K562 (cell line): Measurements from ENCODE around the gene PNMA8B. TPM values are rescaled to one million over a fixed set of nuclear protein-coding genes. Genes with fewer than 3 reads are reported as not detected.

ENCODE experiments used
- ATAC-seq: fragments of 200-7000 bp; cut with Tn5 transposase; 3 replicates; pipeline ENCODE4 v1.9.1; 2020; ENCODE audit warnings: moderate library complexity
- BruUV-seq: library from RNA; stranded (reverse); fragments of 400-500 nt; replicated peaks from 2 replicates; lab custom pipeline; 2021; lab: Mats Ljungman, UMichigan
- CTCF ChIA-PET: fragments of 300-600 bp; formaldehyde crosslinking; extraction: SDS; loops from one replicate; lab custom pipeline; 2021; ENCODE audit warnings: low intra/inter-chr PET ratio; lab: Yijun Ruan, JAX
- POLR2A ChIA-PET: fragments of 300-600, 350-650 bp; sonication (Branson Sonifier 250); formaldehyde crosslinking; extraction: SDS; loops from one replicate; lab custom pipeline; 2021; ENCODE audit warnings: antibody characterized with exemption, inconsistent platforms; lab: Yijun Ruan, JAX
- DNase-seq, 4 experiments: peaks; one replicate each; pipeline versions ENCODE4 v3.0.0 to v3.0.0-alpha.2; 2011 to 2018; ENCODE audit warnings: low spot score in 3 of 4, mixed read lengths in 3 of 4; ENCODE audit errors: extremely low read depth in 1 of 4
- FAIRE-seq: peaks from 2 replicates; lab custom pipeline; 2011; peaks lifted over from hg19 to GRCh38; lab: Jason Lieb, UNC
- H2AFZ ChIP-seq: 2 replicates; pipeline ENCODE4 v1.6.0; 2011; ENCODE audit warnings: low read depth, low read length, control low read depth, inconsistent platforms
- H3K27ac ChIP-seq: fragments of 200-600 bp; 3 replicates; pipeline ENCODE4 v1.8.0; 2011; ENCODE audit warnings: low read depth, mild to moderate bottlenecking, control low read depth, inconsistent platforms, low read length, moderate library complexity, mixed read lengths; ENCODE audit errors: extremely low read depth
- H3K27me3 ChIP-seq, 2 experiments: fragments of 300-600 bp in 1 of 2; 2 replicates in 1 of 2; 3 replicates in 1 of 2; pipeline versions ENCODE4 v1.6.0 to v1.8.0; 2011; ENCODE audit warnings: inconsistent platforms in 2 of 2, low read length in 2 of 2, mild to moderate bottlenecking in 1 of 2, mixed read lengths in 1 of 2, moderate library complexity in 1 of 2; ENCODE audit not compliant: control insufficient read depth in 2 of 2, insufficient read depth in 2 of 2
- H3K36me3 ChIP-seq: fragments of 300-600 bp; 3 replicates; pipeline ENCODE4 v1.8.0; 2011; ENCODE audit warnings: mild to moderate bottlenecking, low read length, inconsistent platforms; ENCODE audit not compliant: control insufficient read depth, insufficient read depth
- H3K4me1 ChIP-seq, 2 experiments: fragments of 200-600 bp in 1 of 2; replicated peaks in 1 of 2; 2 replicates in 1 of 2; 3 replicates in 1 of 2; pipeline versions ENCODE4 v1.5.1 to v1.8.0; 2011; ENCODE audit warnings: inconsistent platforms in 2 of 2, low read length in 2 of 2, mild to moderate bottlenecking in 1 of 2, mixed read lengths in 1 of 2, moderate library complexity in 1 of 2; ENCODE audit not compliant: control insufficient read depth in 2 of 2, insufficient read depth in 2 of 2
- H3K4me2 ChIP-seq: 2 replicates; pipeline ENCODE4 v1.6.1; 2011; ENCODE audit warnings: low read length, control low read depth, inconsistent platforms, mixed read lengths; ENCODE audit not compliant: insufficient read depth
- H3K4me3 ChIP-seq: fragments of 200-600 bp; sonication (generic), shearing (Covaris generic); 2 replicates; pipeline ENCODE4 v1.5.1; 2016; ENCODE audit warnings: control low read depth, inconsistent platforms
- H3K79me2 ChIP-seq: fragments of 200-600 bp; 3 replicates; pipeline ENCODE4 v1.8.0; 2011; ENCODE audit warnings: low read length, inconsistent platforms; ENCODE audit not compliant: control insufficient read depth, insufficient read depth
- H3K9ac ChIP-seq, 2 experiments: 2 replicates each; pipeline versions ENCODE4 v1.6.0 to v1.6.1; 2011; ENCODE audit warnings: low read depth in 2 of 2, low read length in 2 of 2, control low read depth in 1 of 2, inconsistent platforms in 1 of 2, mild to moderate bottlenecking in 1 of 2, mixed read lengths in 1 of 2; ENCODE audit not compliant: insufficient read depth in 1 of 2
- H3K9me1 ChIP-seq: one replicate; pipeline ENCODE4 v1.6.0; 2011; ENCODE audit warnings: inconsistent platforms, mild to moderate bottlenecking, low read length, moderate library complexity; ENCODE audit not compliant: control insufficient read depth, insufficient read depth
- H3K9me3 ChIP-seq: replicated peaks from 2 replicates; pipeline ENCODE4 v1.5.1; 2011; ENCODE audit warnings: low read depth, low read length, inconsistent platforms; ENCODE audit not compliant: control insufficient read depth, insufficient read depth
- H4K20me1 ChIP-seq: replicated peaks from 2 replicates; pipeline ENCODE4 v1.6.1; 2011; ENCODE audit warnings: low read length, inconsistent platforms, mixed read lengths; ENCODE audit not compliant: control insufficient read depth, insufficient read depth
- CEBPB ChIP-seq: fragments of 450-650 bp; IDR thresholded peaks from 2 replicates; pipeline ENCODE4 v1.6.1; 2016; ENCODE audit warnings: missing genetic modification characterization, missing compliant biosample characterization
- CREB1 ChIP-seq, 2 experiments: sonication (generic) in 1 of 2; formaldehyde crosslinking in 1 of 2; IDR thresholded peaks; 2 replicates each; pipeline versions ENCODE4 v1.6.1 to v1.8.0; 2012 to 2022; ENCODE audit warnings: inconsistent platforms in 1 of 2, mild to moderate bottlenecking in 1 of 2, missing genetic modification reagents in 1 of 2, moderate library complexity in 1 of 2
- FOXM1 ChIP-seq, 2 experiments: fragments of 450-650 bp in 1 of 2; sonication (generic) in 1 of 2; formaldehyde crosslinking in 1 of 2; IDR thresholded peaks; 2 replicates each; pipeline versions ENCODE4 v1.6.1 to v1.9.0; 2017 to 2022; ENCODE audit warnings: low read depth in 2 of 2, mild to moderate bottlenecking in 2 of 2, missing genetic modification reagents in 1 of 2, moderate library complexity in 1 of 2
- HMG20A ChIP-seq: fragments of 450-650 bp; formaldehyde crosslinking; conservative IDR thresholded peaks from 2 replicates; pipeline ENCODE4 v1.4.0; 2020; ENCODE audit warnings: mild to moderate bottlenecking, mixed read lengths
- HNRNPLL ChIP-seq: fragments of 200-400 bp; formaldehyde crosslinking; IDR thresholded peaks from 2 replicates; pipeline ENCODE4 v1.6.1; 2017; ENCODE audit warnings: low read length, low read depth, mild to moderate bottlenecking; ENCODE audit not compliant: poor library complexity, severe bottlenecking
- LCOR ChIP-seq: sonication (generic); formaldehyde crosslinking; IDR thresholded peaks from 2 replicates; pipeline ENCODE4 v1.8.0; 2022; ENCODE audit warnings: mild to moderate bottlenecking, missing genetic modification reagents
- NR2F6 ChIP-seq: fragments of 450-650 bp; formaldehyde crosslinking; IDR thresholded peaks from 2 replicates; pipeline ENCODE4 v1.4.0; 2020; ENCODE audit warnings: mild to moderate bottlenecking
- NRF1 ChIP-seq, 2 experiments: fragments of 450-650 bp; IDR thresholded peaks in 1 of 2; conservative IDR thresholded peaks in 1 of 2; 2 replicates each; pipeline ENCODE4 v1.6.1; 2014; ENCODE audit warnings: mild to moderate bottlenecking in 2 of 2
- RB1 ChIP-seq: fragments of 450-650 bp; IDR thresholded peaks from 2 replicates; pipeline ENCODE4 v1.6.1; 2017; ENCODE audit warnings: low read depth, mild to moderate bottlenecking
- RBFOX2 ChIP-seq: fragments of 200-400 bp; formaldehyde crosslinking; IDR thresholded peaks from 2 replicates; pipeline ENCODE4 v1.6.1; 2017; ENCODE audit warnings: low read depth, mild to moderate bottlenecking, low read length, moderate library complexity
- RFX5 ChIP-seq: IDR thresholded peaks from 2 replicates; pipeline ENCODE4 v1.6.1; 2011; ENCODE audit warnings: low read depth, mild to moderate bottlenecking, improper control_type of control experiment, low read length
- SIN3A ChIP-seq, 2 experiments: fragments of 150-350 bp in 1 of 2; IDR thresholded peaks; 2 replicates each; pipeline ENCODE4 v1.6.1; 2011 to 2016; ENCODE audit warnings: borderline replicate concordance in 2 of 2, low read depth in 2 of 2, low read length in 2 of 2, mild to moderate bottlenecking in 2 of 2, moderate library complexity in 2 of 2; ENCODE audit not compliant: control insufficient read depth in 1 of 2
- TBP ChIP-seq: optimal IDR thresholded peaks from 2 replicates; pipeline ENCODE3; 2011; ENCODE audit warnings: low read depth, low read length, improper control_type of control experiment
- USF2 ChIP-seq: sonication (generic); formaldehyde crosslinking; IDR thresholded peaks from 2 replicates; pipeline ENCODE4 v1.5.0; 2020; ENCODE audit warnings: missing genetic modification reagents
- VEZF1 ChIP-seq: fragments of 200-800 bp; sonication (Bioruptor generic); IDR thresholded peaks from 2 replicates; pipeline ENCODE4 v1.6.1; 2017; ENCODE audit warnings: missing genetic modification characterization, missing compliant biosample characterization
- ZKSCAN1 ChIP-seq: fragments of 150-350 bp; IDR thresholded peaks from 2 replicates; pipeline ENCODE4 v1.6.1; 2016; ENCODE audit warnings: low read depth, low read length
- ZKSCAN8 ChIP-seq: fragments of 200-800 bp; sonication (Bioruptor generic); IDR thresholded peaks from 2 replicates; pipeline ENCODE4 v1.6.1; 2016; ENCODE audit warnings: missing genetic modification characterization, missing compliant biosample characterization
- ZNF23 ChIP-seq: fragments of 250-450 bp; sonication (Bioruptor Pico); IDR thresholded peaks from 2 replicates; pipeline ENCODE4 v1.4.0; 2020; ENCODE audit warnings: mild to moderate bottlenecking
- ZNF263 ChIP-seq: sonication (generic); formaldehyde crosslinking; IDR thresholded peaks from 2 replicates; pipeline ENCODE4 v1.8.0; 2022; ENCODE audit warnings: mild to moderate bottlenecking, missing genetic modification reagents, borderline replicate concordance
- ZNF282 ChIP-seq: sonication (generic); formaldehyde crosslinking; IDR thresholded peaks from 2 replicates; pipeline ENCODE4 v1.8.1; 2023; ENCODE audit warnings: missing genetic modification reagents
- WGBS: fragments of 100-300 bp; shearing (Covaris generic); methylation state at CpG from one replicate; pipeline ENCODE4 v1.1.6; 2016; ENCODE audit warnings: low coverage, mixed read lengths; ENCODE audit not compliant: insufficient coverage; ENCODE audit errors: missing lambda C conversion rate; 5-methylcytosine and 5-hydroxymethylcytosine counted together
- in situ Hi-C: fragments of 300-500 bp; cut with MboI; formaldehyde crosslinking; loops from 4 replicates; pipeline ENCODE4 v1.15.0; 2018; ENCODE audit warnings: inconsistent platforms, mixed read lengths
- intact Hi-C: fragments of 100-400 bp; cut with micrococcal nuclease; formaldehyde crosslinking; loops from 2 replicates; pipeline ENCODE4 v1.14.2; 2022
- polyA plus RNA-seq, 8 experiments: library from polyadenylated mRNA; depleted of rRNA in 4 of 8; stranded (reverse) in 5 of 8; unstranded in 3 of 8; fragments of >200 nt; fragmentation: Nextera tagmentation in 2 of 8; fragmentation: Illumina TruSeq in 1 of 8; extraction: Ambion mirVana in 2 of 8; extraction: Trizol in 1 of 8; gene quantifications; 2 replicates each; pipeline versions ENCODE4 v1.2.1 to v1.2.3, GENCODE V29; 2011 to 2014; ENCODE audit warnings: inconsistent platforms in 1 of 8, missing spikeins in 1 of 8
- total RNA-seq, 7 experiments: library from RNA; depleted of rRNA in 6 of 7; stranded (reverse); fragments of >200 nt in 6 of 7; fragmentation: Illumina TruSeq in 2 of 7; extraction: Trizol in 2 of 7; gene quantifications; 2 replicates each; pipeline versions ENCODE4 v1.2.1 to v1.2.3, GENCODE V29; 2011 to 2021; ENCODE audit warnings: low replicate concordance in 1 of 7

The PNMA8B gene
- total and polyA plus RNA-seq, 9 of the 15 experiments (the other 6 are each of a cell fraction or from before 2014, with no cell fraction given): not detected

GRCh38 chr19:46471116-46471733 lies 24.4 kb downstream of the PNMA8B start, which contains the start of gene PNMA8A:
PNMA8A (minus strand) TSS chr19:46471563; CDS start chr19:46471035, 528 bp downstream.
- intact Hi-C loops (no loop called here), in situ Hi-C loops (no loop called here)
- BruUV-seq: no TSS peak
- H3K4me3 ChIP-seq: peak within 1 kb of the TSS; percentile 74
- POLR2A ChIA-PET: interaction anchor here (1.0 to 1.3 kb wide), 2 partner anchors 12 to 69 kb away, joined by 3 read pairs; no protein-coding TSS in a partner anchor
- H3K4me2 ChIP-seq: peak within 1 kb of the TSS; percentile 93
- FAIRE-seq: no peak
- peaks cover 2 to 22% of the 10 kb centered on the region in 2 experiments; a peak in 3 of 5 replicates for H3K4me1 ChIP-seq
- peaks cover 24% of the 10 kb centered on the region; the same call in 2 of the 3 replicates for H3K36me3 ChIP-seq
- 7% methylated on average over 49 of the region's 57 CpGs for WGBS
- DNase-seq: peak; percentile 88 to 95 (median 90)
- ATAC-seq: peak; percentile 94
- peaks cover 4 to 18% of the 10 kb centered on the region in 2 experiments; a peak in 4 of 5 replicates for H3K27me3 ChIP-seq
- no peaks in the 10 kb centered on the region for H3K9me3 ChIP-seq
- peak within 1 kb of the TSS; percentile 81 for H2AFZ ChIP-seq
- H3K9me1 ChIP-seq: no peaks in the 10 kb centered on the region
- no peaks in the 10 kb centered on the region for H4K20me1 ChIP-seq
- peak within 1 kb of the TSS; percentile 84 to 90 for H3K9ac ChIP-seq
- H3K79me2 ChIP-seq: peaks cover 12% of the 10 kb centered on the region
- CTCF ChIA-PET: interaction anchor here (0.7 kb wide), 1 partner anchor 20 kb away, joined by 3 read pairs; no protein-coding TSS in a partner anchor
- H3K27ac ChIP-seq: peak within 1 kb of the TSS; percentile 70
- TF ChIP-seq CREB1 (IDR thresholded peaks at IDR 0.05): peak; percentile 91
- peak; percentile 87 for TF ChIP-seq CREB1 (CRISPR knock-in tag; IDR thresholded peaks at IDR 0.05)
- TF ChIP-seq TBP: peak; percentile 0
- peak; percentile 98 for TF ChIP-seq ZNF263 (CRISPR knock-in tag)
- no peak for TF ChIP-seq NR2F6
- TF ChIP-seq ZKSCAN1: no peak
- TF ChIP-seq HMG20A (CRISPR knock-in tag): no peak
- no peak for TF ChIP-seq ZNF23 (CRISPR knock-in tag)
- TF ChIP-seq ZNF282 (CRISPR knock-in tag): no peak
- TF ChIP-seq RB1: peak; percentile 52; the same call in 1 of the 2 replicates
- peak; percentile 96 to 97 for TF ChIP-seq NRF1 (conservative IDR thresholded peaks at IDR 0.05 in 1 of 2, IDR thresholded peaks at IDR 0.05 in 1 of 2)
- no peak for TF ChIP-seq CEBPB (tag)
- no peak for TF ChIP-seq ZKSCAN8 (CRISPR knock-in tag)
- peak; percentile 89 for TF ChIP-seq HNRNPLL
- TF ChIP-seq SIN3A (IDR thresholded peaks at IDR 0.05; ENCODE audit: borderline replicate concordance in 2 of 2, control insufficient read depth in 1 of 2, low read depth in 2 of 2, low read length in 2 of 2): peak in 1 of 2 experiments; percentile 51; a peak in 1 of 4 replicates
- TF ChIP-seq FOXM1 (IDR thresholded peaks at IDR 0.05; ENCODE audit: low read depth): no peak
- TF ChIP-seq FOXM1 (CRISPR knock-in tag; IDR thresholded peaks at IDR 0.05; ENCODE audit: low read depth): 0 out of 2 replicates have a peak, but pooled peaks have one; percentile 46
- TF ChIP-seq VEZF1: peak; percentile 42; the same call in 1 of the 2 replicates
- no peak for TF ChIP-seq RFX5
- TF ChIP-seq LCOR (CRISPR knock-in tag): no peak
- TF ChIP-seq RBFOX2: peak; percentile 81
- TF ChIP-seq USF2 (CRISPR knock-in tag): no peak
